GM23338 (cell line): ENCODE data around the gene HSD17B1. TPM values are rescaled to one million over a fixed set of nuclear protein-coding genes. Genes with fewer than 3 reads are reported as not detected.

Experiments used
- ATAC-seq: fragments of 200-7000 bp; cut with Tn5 transposase; 3 replicates; pipeline ENCODE4 v1.9.1; 2020
- DNase-seq: peaks from one replicate; pipeline ENCODE4 v3.0.0-alpha.2; 2015; ENCODE audit warnings: low spot score
- H2AFZ ChIP-seq: fragments of 200-600 bp; sonication (generic); 2 replicates; pipeline ENCODE4 v1.8.0; 2016; ENCODE audit warnings: antibody characterized with exemption, mild to moderate bottlenecking, moderate library complexity
- H3F3A ChIP-seq: fragments of 200-600 bp; sonication (generic); replicated peaks from 2 replicates; pipeline ENCODE4 v1.8.0; 2017; ENCODE audit warnings: antibody characterized with exemption, mixed run types, low read depth
- H3K27ac ChIP-seq: fragments of 200-600 bp; sonication (generic); 2 replicates; pipeline ENCODE4 v1.6.1; 2016; ENCODE audit warnings: low read depth
- H3K27me3 ChIP-seq: fragments of 200-600 bp; sonication (generic); 2 replicates; pipeline ENCODE4 v1.8.0; 2016; ENCODE audit warnings: mild to moderate bottlenecking, mixed run types, moderate library complexity; ENCODE audit not compliant: insufficient read depth
- H3K36me3 ChIP-seq: fragments of 200-600 bp; sonication (generic); 2 replicates; pipeline ENCODE4 v1.8.0; 2016; ENCODE audit warnings: mild to moderate bottlenecking; ENCODE audit not compliant: insufficient read depth
- H3K4me1 ChIP-seq: fragments of 200-600 bp; sonication (generic); 2 replicates; pipeline ENCODE4 v1.8.0; 2016; ENCODE audit warnings: mild to moderate bottlenecking, moderate library complexity; ENCODE audit not compliant: insufficient read depth
- H3K4me2 ChIP-seq: fragments of 200-600 bp; sonication (generic); 2 replicates; pipeline ENCODE4 v1.7.1; 2017; ENCODE audit warnings: mixed run types
- H3K4me3 ChIP-seq: fragments of 200-600 bp; sonication (generic); 2 replicates; pipeline ENCODE4 v1.6.1; 2016; ENCODE audit warnings: mixed run types
- H3K79me2 ChIP-seq: fragments of 200-600 bp; sonication (generic); replicated peaks from 2 replicates; pipeline ENCODE4 v1.8.0; 2017; ENCODE audit warnings: mild to moderate bottlenecking; ENCODE audit not compliant: insufficient read depth
- H3K9me2 ChIP-seq: fragments of 200-600 bp; sonication (generic); 2 replicates; pipeline ENCODE4 v1.8.0; 2017; ENCODE audit not compliant: insufficient read depth
- H4K20me1 ChIP-seq: fragments of 200-600 bp; sonication (generic); replicated peaks from 2 replicates; pipeline ENCODE4 v1.8.0; 2017; ENCODE audit warnings: mild to moderate bottlenecking; ENCODE audit not compliant: insufficient read depth
- H3K27ac Mint-ChIP-seq: 2 replicates; pipeline ENCODE4 v1.8.0; 2020; ENCODE audit warnings: inconsistent platforms, mild to moderate bottlenecking, moderate library complexity, mixed read lengths
- H3K27me3 Mint-ChIP-seq: 3 replicates; pipeline ENCODE4 v1.8.0; 2022; ENCODE audit warnings: low read depth, mild to moderate bottlenecking, moderate library complexity, mixed read lengths, inconsistent platforms; ENCODE audit not compliant: insufficient read depth, poor library complexity
- H3K36me3 Mint-ChIP-seq: 3 replicates; pipeline ENCODE4 v1.8.0; 2021; ENCODE audit warnings: low read depth, mild to moderate bottlenecking, inconsistent platforms, moderate library complexity, mixed read lengths
- H3K4me1 Mint-ChIP-seq: 3 replicates; pipeline ENCODE4 v1.8.0; 2020; ENCODE audit warnings: mild to moderate bottlenecking, inconsistent platforms, mixed read lengths
- H3K4me3 Mint-ChIP-seq: 3 replicates; pipeline ENCODE4 v1.8.0; 2021; ENCODE audit warnings: moderate library complexity, mild to moderate bottlenecking, inconsistent platforms, mixed read lengths
- H3K9me3 Mint-ChIP-seq: 3 replicates; pipeline ENCODE4 v1.8.0; 2020; ENCODE audit warnings: moderate library complexity, mild to moderate bottlenecking, inconsistent platforms, mixed read lengths
- EZH2phosphoT487 ChIP-seq: fragments of 200-600 bp; sonication (generic); IDR thresholded peaks from one replicate; pipeline ENCODE4 v1.8.1; 2018; ENCODE audit warnings: antibody characterized with exemption; ENCODE audit not compliant: unreplicated experiment
- JUNB ChIP-seq: IDR thresholded peaks from one replicate; pipeline ENCODE4 v1.6.1; 2016; ENCODE audit warnings: antibody characterized with exemption; ENCODE audit not compliant: unreplicated experiment
- NANOG ChIP-seq: IDR thresholded peaks from 2 replicates; pipeline ENCODE4 v1.6.1; 2016; ENCODE audit warnings: antibody characterized with exemption, borderline replicate concordance
- polyA plus RNA-seq: library from polyadenylated mRNA; unstranded; fragments of >200 nt; fragmentation: Nextera tagmentation; extraction: Ambion mirVana; gene quantifications from 2 replicates; pipeline ENCODE4 v1.2.1, GENCODE V29; 2016
- total RNA-seq: library from RNA; depleted of rRNA; stranded (reverse); fragments of >200 nt; shearing (Covaris generic); gene quantifications from 2 replicates; pipeline ENCODE4 v1.2.3, GENCODE V29; 2014
- TF ChIP-seq, protein P1 (sequence below): fragments of 250-450 bp; sonication (Bioruptor Pico); IDR thresholded peaks from 2 replicates; pipeline ENCODE4 v1.5.0; 2020; ENCODE audit warnings: mild to moderate bottlenecking, moderate library complexity
- TF ChIP-seq, protein P2 (sequence below): IDR thresholded peaks from 2 replicates; pipeline ENCODE4 v1.6.1; 2016; ENCODE audit warnings: antibody characterized with exemption

The HSD17B1 gene
- total and polyA plus RNA-seq, 2 experiments from 2014 or later: 0.97 to 1.7 TPM

DNA sequence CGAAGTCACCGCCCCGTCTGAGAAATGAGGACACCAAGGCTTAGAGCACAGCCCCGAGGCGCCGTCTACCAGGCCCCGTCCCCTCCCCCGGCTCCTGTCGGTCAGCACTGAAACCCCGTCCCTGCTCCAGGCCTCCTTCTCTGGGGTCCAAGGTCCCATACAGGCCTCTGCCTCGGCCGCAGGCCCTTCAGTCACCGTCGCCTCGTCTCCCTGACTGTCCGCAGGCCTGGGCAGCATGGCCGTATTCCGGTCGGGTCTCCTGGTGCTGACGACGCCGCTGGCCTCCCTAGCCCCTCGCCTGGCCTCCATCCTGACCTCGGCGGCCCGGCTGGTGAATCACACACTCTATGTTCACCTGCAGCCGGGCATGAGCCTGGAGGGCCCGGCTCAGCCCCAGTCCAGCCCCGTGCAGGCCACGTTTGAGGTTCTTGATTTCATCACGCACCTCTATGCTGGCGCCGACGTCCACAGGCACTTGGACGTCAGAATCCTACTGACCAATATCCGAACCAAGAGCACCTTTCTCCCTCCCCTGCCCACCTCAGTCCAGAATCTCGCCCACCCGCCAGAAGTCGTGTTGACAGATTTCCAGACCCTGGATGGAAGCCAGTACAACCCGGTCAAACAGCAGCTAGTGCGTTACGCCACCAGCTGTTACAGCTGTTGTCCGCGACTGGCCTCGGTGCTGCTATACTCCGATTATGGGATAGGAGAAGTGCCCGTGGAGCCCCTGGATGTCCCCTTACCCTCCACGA lies 9.8 kb downstream of the HSD17B1 start:
- TF ChIP-seq, protein P1, sequence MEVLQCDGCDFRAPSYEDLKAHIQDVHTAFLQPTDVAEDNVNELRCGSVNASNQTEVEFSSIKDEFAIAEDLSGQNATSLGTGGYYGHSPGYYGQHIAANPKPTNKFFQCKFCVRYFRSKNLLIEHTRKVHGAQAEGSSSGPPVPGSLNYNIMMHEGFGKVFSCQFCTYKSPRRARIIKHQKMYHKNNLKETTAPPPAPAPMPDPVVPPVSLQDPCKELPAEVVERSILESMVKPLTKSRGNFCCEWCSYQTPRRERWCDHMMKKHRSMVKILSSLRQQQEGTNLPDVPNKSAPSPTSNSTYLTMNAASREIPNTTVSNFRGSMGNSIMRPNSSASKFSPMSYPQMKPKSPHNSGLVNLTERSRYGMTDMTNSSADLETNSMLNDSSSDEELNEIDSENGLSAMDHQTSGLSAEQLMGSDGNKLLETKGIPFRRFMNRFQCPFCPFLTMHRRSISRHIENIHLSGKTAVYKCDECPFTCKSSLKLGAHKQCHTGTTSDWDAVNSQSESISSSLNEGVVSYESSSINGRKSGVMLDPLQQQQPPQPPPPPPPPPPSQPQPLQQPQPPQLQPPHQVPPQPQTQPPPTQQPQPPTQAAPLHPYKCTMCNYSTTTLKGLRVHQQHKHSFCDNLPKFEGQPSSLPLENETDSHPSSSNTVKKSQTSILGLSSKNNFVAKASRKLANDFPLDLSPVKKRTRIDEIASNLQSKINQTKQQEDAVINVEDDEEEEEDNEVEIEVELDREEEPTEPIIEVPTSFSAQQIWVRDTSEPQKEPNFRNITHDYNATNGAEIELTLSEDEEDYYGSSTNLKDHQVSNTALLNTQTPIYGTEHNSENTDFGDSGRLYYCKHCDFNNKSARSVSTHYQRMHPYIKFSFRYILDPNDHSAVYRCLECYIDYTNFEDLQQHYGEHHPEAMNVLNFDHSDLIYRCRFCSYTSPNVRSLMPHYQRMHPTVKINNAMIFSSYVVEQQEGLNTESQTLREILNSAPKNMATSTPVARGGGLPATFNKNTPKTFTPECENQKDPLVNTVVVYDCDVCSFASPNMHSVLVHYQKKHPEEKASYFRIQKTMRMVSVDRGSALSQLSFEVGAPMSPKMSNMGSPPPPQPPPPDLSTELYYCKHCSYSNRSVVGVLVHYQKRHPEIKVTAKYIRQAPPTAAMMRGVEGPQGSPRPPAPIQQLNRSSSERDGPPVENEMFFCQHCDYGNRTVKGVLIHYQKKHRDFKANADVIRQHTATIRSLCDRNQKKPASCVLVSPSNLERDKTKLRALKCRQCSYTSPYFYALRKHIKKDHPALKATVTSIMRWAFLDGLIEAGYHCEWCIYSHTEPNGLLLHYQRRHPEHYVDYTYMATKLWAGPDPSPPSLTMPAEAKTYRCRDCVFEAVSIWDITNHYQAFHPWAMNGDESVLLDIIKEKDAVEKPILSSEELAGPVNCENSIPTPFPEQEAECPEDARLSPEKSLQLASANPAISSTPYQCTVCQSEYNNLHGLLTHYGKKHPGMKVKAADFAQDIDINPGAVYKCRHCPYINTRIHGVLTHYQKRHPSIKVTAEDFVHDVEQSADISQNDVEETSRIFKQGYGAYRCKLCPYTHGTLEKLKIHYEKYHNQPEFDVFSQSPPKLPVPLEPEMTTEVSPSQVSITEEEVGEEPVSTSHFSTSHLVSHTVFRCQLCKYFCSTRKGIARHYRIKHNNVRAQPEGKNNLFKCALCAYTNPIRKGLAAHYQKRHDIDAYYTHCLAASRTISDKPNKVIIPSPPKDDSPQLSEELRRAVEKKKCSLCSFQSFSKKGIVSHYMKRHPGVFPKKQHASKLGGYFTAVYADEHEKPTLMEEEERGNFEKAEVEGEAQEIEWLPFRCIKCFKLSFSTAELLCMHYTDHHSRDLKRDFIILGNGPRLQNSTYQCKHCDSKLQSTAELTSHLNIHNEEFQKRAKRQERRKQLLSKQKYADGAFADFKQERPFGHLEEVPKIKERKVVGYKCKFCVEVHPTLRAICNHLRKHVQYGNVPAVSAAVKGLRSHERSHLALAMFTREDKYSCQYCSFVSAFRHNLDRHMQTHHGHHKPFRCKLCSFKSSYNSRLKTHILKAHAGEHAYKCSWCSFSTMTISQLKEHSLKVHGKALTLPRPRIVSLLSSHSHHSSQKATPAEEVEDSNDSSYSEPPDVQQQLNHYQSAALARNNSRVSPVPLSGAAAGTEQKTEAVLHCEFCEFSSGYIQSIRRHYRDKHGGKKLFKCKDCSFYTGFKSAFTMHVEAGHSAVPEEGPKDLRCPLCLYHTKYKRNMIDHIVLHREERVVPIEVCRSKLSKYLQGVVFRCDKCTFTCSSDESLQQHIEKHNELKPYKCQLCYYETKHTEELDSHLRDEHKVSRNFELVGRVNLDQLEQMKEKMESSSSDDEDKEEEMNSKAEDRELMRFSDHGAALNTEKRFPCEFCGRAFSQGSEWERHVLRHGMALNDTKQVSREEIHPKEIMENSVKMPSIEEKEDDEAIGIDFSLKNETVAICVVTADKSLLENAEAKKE (CRISPR knock-in tag): no peak
- TF ChIP-seq, protein P2, sequence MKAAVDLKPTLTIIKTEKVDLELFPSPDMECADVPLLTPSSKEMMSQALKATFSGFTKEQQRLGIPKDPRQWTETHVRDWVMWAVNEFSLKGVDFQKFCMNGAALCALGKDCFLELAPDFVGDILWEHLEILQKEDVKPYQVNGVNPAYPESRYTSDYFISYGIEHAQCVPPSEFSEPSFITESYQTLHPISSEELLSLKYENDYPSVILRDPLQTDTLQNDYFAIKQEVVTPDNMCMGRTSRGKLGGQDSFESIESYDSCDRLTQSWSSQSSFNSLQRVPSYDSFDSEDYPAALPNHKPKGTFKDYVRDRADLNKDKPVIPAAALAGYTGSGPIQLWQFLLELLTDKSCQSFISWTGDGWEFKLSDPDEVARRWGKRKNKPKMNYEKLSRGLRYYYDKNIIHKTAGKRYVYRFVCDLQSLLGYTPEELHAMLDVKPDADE: no peak
- TF ChIP-seq EZH2phosphoT487: no peak
- TF ChIP-seq NANOG: no peak
- TF ChIP-seq JUNB: no peak
- H3K27ac ChIP-seq: peak overlapping the region; percentile 60
- no peak overlapping the region for H2AFZ ChIP-seq
- H4K20me1 ChIP-seq: no peaks in the 10 kb centered on the region
- H3K4me3 Mint-ChIP-seq: peak overlapping the region; percentile 96
- peaks cover 20% of the 10 kb centered on the region for H3K79me2 ChIP-seq
- H3K27me3 ChIP-seq: no peaks in the 10 kb centered on the region
- H3K9me3 Mint-ChIP-seq: no peaks in the 10 kb centered on the region
- H3K36me3 Mint-ChIP-seq: peaks cover 28% of the 10 kb centered on the region
- peaks cover 21% of the 10 kb centered on the region for H3K4me1 Mint-ChIP-seq
- no peaks in the 10 kb centered on the region for H3K36me3 ChIP-seq
- H3F3A ChIP-seq: peaks cover 24% of the 10 kb centered on the region
- peaks cover 14% of the 10 kb centered on the region for H3K27me3 Mint-ChIP-seq
- no peaks in the 10 kb centered on the region for H3K9me2 ChIP-seq
- peak; percentile 8 for ATAC-seq
- peaks cover 16% of the 10 kb centered on the region for H3K4me1 ChIP-seq
- DNase-seq: peak; percentile 49
- peak overlapping the region; percentile 84 for H3K4me3 ChIP-seq
- peak overlapping the region; percentile 81 for H3K4me2 ChIP-seq
- H3K27ac Mint-ChIP-seq: peak overlapping the region; percentile 94
